Stimulated activated CD8-positive, alpha-beta memory T cell treated with anti-CD3 and anti-CD28 coated beads, Interleukin-7, amount 100 ng/mL, for 1 hour (primary cell): Measurements from ENCODE around the gene OGFR.

Experiments used
- DNase-seq, 2 donors: peaks; one replicate each; pipeline ENCODE4 v3.0.0-alpha.2; 2020; ENCODE audit warnings: low read depth in 2 of 2

The OGFR gene, protein sequence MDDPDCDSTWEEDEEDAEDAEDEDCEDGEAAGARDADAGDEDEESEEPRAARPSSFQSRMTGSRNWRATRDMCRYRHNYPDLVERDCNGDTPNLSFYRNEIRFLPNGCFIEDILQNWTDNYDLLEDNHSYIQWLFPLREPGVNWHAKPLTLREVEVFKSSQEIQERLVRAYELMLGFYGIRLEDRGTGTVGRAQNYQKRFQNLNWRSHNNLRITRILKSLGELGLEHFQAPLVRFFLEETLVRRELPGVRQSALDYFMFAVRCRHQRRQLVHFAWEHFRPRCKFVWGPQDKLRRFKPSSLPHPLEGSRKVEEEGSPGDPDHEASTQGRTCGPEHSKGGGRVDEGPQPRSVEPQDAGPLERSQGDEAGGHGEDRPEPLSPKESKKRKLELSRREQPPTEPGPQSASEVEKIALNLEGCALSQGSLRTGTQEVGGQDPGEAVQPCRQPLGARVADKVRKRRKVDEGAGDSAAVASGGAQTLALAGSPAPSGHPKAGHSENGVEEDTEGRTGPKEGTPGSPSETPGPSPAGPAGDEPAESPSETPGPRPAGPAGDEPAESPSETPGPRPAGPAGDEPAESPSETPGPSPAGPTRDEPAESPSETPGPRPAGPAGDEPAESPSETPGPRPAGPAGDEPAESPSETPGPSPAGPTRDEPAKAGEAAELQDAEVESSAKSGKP

DNA sequence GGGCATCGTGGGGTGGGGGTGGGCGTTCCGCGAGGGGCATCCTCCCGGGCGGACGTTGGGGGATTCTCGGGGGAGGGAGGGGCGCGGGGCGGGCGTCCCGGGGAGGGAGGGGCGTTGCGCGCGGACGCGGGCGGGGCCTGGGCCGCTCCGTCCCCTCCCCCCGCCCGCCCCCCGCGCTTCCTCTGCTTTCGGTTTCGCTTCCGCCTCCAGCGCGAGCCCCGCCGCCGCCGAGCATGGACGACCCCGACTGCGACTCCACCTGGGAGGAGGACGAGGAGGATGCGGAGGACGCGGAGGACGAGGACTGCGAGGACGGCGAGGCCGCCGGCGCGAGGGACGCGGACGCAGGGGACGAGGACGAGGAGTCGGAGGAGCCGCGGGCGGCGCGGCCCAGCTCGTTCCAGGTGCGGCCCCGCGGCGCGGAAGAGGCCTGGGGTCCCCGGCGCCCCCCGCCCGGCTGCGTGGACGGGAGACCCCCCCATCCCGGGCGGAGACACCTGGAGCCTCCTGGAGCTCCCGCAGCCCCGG, at the start of gene OGFR:
Gene OGFR, plus strand, starts transcription at position 209 of the 528 bp plus-strand sequence. Its CDS starts 25 bp downstream, at position 234.
- peak; percentile 47 to 49 for DNase-seq

DNA sequence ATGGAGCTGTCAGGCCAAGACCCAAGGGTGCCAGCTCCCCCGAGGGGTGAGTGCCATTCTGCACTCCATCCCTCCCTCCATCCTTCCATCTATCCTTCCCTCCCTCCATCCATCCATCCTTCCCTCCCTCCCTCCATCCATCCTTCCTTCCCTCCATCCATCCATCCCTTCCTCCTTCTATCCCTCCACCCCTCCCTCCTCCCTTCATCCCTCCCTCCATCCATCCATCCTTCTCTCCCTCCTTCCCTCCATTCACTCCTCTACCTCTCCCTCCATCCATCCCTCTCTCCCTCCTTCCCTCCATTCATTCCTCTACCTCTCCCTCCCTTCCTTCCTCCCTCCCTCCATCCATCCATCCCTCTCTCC, 49.7 kb upstream of the OGFR start:
- no peak for DNase-seq

DNA sequence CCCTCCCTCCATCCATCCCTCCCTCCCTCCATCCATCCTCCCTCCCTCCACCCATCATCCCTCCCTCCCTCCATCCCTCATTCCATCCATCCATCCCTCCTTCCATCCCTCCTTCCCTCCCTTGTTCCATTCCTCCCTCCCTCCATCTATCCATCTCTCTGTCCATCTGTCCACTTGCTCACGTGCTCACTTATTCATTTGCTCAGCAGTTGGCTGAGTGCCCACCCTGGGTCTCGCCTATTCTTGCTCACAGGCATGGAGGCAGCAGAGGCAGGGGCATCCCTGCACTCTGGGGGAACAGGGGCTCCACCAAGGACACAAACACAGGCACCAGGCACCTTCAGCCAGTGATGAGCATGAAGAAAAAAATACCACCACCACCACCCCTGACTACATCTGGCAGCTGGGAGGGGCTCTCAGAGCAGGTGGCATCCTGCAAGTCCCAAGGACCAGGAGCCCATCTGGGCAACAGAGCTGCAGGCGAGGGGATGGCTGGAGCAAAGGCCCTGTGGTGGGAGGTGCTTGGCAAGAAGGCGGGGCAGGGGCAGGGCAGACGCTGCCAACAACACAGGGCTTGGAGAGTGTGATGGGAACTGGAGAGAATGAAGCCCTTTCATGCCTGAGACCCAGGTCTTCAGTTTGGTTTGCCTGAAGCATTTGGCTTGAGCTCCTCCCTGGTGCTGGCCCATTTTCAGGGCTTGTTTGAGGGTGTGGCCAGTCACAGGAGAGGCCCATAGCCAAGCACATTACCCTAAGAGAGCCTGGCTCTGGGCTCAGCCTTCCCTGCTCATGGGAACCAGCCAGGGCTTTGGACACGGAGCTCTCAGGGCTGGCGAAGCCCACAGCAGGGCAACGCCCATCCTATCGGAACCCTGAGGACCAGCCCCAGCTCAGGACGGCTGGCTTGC, 48.6 kb upstream of the OGFR start:
- no peak for DNase-seq

DNA sequence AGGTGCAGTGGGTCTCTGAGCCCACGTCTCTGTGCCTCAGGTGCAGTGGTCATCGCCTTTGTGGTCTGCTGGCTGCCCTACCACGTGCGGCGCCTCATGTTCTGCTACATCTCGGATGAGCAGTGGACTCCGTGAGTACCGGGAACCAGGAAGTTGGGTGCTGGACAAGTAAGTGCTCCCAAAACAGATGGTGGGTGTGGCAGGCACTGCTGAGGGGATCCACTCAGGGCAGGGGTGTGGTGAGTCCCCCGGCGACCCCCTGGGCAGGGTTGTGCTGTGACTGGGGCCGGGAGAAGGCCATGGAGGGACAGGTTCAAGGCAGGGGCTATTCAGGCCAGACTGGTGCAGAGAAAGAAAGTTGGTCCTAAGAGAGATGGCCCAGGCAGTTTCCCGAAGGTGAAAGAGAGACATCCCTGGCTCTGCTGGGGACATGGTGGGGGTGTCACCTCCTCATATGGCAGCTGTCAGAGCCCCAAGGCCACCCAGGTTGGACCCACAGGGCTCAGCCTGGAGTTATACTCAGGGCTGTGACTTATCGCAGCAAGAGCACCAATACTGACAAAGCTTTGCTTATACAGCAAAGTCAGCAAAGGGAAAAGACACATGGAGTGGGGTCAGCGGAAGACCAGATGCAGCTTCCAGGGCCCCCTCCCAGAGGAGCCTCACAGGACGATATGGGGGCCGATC, 46.3 kb upstream of the OGFR start:
- no peak for DNase-seq

DNA sequence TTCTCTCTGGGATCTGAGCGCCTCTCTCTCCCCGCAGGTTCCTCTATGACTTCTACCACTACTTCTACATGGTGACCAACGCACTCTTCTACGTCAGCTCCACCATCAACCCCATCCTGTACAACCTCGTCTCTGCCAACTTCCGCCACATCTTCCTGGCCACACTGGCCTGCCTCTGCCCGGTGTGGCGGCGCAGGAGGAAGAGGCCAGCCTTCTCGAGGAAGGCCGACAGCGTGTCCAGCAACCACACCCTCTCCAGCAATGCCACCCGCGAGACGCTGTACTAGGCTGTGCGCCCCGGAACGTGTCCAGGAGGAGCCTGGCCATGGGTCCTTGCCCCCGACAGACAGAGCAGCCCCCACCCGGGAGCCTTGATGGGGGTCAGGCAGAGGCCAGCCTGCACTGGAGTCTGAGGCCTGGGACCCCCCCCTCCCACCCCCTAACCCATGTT, 44.6 kb upstream of the OGFR start:
- DNase-seq = no peak

DNA sequence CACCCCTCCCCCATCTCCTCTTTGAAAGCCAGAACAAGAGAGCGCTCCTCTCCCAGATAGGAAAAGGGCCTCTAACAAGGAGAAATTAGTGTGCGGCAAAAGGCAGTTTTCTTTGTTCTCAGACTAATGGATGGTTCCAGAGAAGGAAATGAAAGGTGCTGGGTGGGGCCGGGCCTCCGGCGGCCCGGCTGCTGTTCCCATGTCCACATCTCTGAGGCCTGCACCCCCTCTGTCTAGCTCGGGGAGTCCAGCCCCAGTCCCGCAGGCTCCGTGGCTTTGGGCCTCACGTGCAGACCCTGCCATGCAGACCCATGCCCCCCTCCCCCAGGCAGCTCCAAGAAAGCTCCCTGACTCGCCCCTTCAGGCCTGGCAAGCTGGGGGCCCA, 44.2 kb upstream of the OGFR start:
- no peak for DNase-seq

DNA sequence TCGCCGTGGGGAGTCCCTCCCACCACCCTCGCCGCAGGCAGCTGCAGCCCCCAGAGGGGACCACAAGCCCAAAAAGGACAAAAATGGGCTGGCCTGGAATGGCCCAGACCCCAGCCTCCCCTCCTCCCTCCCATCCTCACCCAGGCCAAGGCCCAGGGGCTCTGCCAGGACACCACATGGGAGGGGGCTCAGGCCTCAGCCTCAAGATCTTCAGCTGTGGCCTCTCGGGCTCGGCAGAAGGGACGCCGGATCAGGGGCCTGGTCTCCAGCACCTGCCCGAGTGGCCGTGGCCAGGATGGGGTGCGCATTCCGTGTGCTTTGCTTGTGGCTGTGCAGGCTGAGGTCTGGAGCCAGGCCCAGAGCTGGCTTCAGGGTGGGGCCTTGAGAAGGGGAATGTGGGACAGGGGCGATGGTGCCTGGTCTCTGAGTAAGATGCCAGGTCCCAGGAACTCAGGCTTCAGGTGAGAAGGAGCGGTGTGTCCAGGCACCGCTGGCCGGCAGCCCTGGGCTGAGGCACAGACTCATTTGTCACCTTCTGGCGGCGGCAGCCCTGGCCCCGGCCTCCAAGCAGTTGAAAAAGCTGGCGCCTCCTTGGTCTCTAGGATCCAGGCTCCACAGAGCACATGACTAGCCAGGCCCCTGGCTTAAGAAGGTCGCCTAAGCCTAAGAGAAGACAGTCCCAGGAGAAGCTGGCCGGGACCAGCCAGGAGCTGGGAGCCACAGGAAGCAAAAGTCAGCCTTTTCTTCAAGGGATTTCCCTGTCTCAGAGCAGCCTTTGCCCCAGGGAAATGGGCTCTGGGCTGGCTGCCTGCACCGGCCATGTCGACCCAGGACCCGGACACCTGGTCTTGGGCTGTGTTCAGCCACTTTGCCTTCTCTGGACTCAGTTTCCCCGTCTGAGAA, 43.5 kb upstream of the OGFR start:
- no peak for DNase-seq

DNA sequence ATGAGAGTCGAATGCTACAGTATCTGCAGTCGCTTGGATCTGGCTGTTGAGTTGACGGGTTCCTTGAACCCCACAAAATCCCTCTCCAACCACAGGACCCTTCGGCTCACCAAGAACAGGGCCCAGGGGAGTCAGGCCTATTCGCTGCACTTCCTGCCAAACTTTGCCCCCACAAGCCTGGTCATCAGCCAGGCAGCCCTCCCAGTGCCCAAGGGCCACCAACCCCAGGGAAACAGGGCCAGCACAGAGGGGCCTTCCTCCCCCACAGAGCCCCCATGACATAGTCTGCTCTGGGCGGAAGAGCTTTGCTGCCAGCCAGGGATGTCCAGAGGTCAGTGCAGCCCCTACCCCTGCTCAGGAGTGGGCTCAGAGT, 42.9 kb upstream of the OGFR start:
- no peak for DNase-seq

DNA sequence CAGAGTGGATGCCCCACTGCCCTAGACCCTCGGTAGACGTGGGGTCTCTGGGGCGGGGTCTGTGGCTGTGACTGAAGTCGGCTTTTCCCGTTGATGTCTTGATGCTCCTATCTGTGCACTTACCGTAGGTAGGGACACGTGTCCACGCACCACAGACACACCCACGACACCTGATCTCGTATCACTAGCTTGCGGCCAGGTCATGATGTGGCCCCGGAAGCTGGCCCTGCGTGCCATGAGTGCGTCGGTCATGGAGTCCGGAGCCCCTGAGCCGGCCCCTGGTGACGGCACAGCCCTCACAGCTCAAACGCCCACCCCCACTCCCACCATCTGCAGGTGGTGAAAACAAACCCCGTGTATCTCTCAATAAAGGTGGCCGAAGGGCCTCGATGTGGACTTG, 42.3 kb upstream of the OGFR start:
- DNase-seq = no peak

DNA sequence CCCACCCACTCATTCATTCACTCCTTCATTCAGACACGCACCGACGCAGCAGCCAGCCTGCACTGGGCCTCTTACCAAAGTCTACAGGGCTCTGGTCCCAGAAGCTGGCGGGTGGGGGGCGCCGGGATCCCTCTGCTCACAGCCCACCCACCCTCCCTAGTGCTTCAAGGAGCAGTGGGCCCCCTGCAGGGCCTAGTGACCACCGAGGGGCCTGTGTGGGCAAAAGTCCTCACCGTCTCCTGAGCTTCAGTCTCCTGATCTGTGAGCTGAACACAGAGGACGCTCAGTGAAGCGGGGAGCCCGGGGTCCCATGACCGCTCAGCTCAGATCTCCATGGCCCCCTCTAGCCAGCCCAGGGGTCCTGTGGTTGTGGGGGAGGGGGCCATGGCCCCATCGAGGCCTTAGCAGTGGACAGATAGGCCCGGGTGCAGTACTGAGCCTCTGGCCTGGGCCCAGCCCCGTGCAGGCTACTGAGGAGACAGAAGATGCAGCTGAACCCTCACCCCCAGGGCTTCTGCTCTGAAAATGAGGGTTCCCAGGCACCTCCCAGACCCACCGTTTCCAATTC, 41.8 kb upstream of the OGFR start:
- no peak for DNase-seq

DNA sequence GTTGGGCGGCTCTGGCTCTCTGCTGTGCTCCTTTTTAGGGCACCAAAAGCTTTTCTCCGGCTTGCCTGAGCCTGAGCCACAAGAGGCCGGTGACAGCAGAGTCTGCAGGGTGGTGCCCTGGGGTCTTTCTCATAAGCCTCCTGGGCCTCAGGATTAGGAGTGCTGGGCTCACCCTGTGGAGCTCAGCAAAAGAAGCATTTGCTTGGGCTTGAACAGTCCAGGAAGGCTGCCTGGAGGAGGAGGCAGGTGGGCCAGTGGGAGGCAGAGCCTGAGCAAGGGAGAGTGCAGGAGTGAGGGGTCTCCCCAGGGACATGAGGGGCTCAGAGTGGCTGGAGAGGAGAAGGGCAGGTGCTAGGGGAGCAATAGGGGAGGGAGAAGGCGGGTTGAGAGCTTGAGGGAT, 41.2 kb upstream of the OGFR start:
- DNase-seq = no peak

DNA sequence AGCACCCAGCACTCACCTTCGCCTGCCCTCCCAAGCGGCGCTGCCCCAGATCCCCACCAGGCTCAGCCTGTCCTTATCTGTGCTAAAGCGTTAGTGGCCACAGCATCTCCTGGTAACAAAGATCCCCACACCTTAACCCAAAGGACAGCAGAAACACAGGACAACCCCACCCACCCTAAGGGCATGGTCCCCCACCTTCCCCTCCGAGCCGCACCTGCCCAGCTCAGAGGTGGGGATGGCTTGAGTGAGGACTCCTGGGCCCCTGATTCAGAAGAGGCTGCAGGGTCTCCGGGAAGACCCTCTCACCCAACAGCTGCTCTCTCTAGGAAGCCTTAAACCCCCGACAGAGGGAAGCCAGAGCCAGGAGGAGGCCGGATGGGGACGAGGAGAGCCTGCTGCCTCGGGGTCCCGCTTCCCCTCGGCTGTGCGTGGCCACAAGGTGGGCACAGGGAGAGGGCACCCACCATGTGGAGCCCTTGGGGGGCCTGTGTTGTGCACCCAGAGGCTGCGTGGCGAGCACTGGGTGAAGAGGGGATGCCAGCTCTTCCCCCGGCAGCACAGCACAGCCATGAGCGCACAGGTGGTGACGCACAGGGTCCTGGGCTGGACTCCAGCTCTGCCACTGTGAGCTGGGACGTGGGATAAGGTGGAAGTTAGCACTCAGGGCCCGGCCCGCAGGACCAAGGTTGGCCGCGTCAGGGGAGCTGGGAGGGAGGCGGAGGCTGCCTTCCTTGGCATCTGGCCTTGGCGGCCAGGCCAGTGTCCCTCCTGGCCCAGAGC, 40.3 kb upstream of the OGFR start:
- DNase-seq = no peak

DNA sequence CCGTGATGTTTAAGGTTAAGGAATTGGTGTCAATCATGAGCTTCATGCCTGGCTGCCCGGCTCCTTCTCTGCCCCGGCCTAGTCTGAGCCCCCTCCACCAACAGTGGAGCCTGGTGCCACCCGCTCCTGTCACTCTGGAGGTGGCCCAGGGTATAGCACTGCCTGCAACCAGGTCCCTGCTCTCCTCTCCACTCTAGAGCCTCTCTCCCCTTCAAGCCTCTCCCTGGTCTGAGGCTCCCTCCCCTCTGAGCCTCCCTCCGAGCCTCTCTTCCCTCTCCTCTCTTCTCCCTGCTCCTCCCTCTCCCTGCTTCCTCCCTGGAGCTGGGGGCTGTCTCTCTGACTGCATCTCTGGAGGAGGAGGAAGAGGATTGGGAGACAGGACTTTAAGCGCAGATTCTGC, 39.6 kb upstream of the OGFR start:
- no peak for DNase-seq

DNA sequence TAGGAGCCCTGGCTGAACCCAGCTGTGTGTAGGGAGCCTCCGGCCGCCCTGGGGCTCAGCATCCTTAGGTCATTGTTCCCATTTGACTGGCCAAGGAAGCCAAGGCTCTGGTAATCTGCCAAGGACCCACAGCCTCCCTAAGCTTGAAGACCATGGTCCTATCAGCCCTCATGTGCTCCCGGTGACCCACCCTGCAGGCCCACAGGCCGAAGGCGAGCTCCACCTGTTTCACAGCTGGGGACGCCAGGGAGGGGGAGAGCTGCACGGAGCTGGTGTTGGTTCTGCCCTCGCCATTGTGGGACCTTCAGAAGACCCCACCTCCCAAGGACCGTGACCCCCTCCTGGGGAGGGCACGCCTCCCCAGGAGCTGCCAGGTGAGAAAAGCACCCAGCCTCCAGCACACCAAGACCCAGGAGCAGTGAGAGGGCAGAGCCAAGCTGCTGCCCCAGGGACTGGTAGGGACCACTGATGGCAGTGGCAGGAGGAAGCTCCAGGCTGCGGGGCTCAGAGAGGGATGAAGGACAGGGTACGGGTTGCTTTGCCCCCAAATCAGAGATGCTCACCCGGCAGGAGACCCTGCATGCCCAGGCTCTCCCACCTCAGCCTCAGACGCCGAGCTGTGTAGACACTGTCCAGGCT, 39.1 kb upstream of the OGFR start:
- no peak for DNase-seq

DNA sequence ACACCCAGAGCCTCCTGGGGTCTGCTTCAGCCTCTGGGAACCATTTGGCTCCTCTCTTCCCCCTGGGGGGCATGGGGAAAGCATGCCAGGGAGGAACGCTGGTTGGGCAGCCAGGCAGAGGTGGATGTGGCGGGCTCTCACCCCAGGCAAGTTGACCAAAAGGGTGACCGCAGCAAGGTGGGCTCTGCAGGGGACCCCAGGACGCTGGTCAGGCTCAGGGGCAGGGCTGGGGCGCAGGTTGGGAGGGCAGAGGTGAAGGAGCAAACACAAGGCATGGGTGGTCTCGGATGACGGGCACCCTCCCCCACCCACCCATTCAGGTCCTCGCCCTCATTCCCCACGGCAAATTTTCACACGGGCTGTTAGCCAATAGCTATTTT, 38.6 kb upstream of the OGFR start:
- DNase-seq = no peak

DNA sequence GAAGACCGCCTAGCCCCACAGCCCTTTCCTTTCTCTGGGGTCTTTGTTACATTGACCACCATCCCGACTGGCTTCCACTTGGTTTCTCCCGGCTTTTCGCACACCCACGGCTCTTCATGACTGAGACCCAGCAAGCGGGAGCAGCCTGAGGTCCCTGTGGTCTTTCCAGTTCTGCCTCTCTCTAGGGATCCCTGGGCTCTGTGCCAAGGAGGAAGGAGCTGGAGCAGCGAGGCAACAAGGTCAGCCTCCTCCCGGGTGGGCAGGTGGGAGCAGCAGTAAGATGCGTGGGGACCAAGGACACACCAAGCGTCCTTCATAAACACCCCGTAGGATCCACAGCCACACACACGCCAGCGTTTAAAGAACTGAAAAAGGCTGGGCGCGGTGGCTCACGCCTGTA, 37.9 kb upstream of the OGFR start:
- DNase-seq = no peak

DNA sequence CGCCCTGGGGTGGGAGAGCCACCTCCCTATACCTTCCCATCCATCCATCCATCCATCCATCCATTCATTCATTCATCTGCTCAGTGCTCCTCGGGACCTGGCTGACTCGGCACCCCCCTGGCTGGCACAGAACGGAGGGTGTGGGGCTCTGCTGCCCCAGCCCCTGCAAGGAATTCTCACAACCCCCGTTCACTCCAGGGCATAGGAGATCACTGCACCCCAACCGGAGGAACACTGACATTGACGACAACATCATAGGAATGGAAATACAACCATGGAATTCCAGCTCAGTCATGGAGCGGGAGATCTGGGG, 36.4 kb upstream of the OGFR start:
- no peak for DNase-seq

DNA sequence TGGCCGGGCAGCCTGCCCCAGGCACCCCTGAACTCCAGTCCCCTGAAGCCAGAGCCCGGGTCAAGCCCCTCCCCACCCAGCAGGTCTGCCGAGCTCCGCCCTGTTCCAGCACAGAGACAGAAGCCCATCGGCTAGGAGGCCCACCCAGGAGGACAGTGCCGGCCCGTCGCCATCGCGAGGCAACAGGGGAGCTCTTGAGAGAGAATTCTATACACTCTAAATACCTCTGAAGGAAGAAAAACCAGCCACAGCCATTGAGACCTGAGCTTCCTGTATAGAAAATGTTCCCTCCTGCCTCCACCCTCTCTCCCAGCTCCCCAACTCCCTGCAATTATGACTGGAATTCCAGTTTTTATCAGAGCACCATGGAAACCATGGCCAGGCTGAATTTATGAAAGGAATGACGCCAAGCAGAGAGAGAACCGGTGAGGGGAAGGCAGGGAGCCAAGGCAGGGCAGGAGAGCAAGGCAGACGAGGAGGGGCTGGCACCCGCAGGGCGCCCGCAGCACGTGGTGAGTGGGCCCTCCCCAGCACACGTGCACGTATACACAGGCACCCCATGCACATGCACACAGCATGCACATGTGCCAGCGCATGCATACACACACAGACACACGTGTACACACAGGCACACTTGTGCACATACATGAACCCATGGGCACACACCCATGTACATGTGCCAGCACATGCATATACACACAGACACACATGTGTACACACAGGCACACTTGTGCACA, 35.9 kb upstream of the OGFR start:
- DNase-seq = no peak
